Activated T-cell treated with anti-CD3 and anti-CD28 coated beads, Interleukin-2, amount 50 U/mL, for 1 hour (primary cell): Measurements from ENCODE around the gene ZC3H12A.
A peak's percentile ranks its signal among the peaks of the same experiment; 100 is the strongest.
"Not testable (repeated sequence)": the region's sequence is repeated elsewhere in the genome, so short reads cannot be mapped to it uniquely, and the experiment has no call there.

ENCODE experiments used
- DNase-seq: peaks from one replicate; pipeline ENCODE4 v3.0.0-alpha.2; 2020

The ZC3H12A gene

GRCh38 chr1:37502791-37503190 lies 28.4 kb downstream of the ZC3H12A start:
- not testable (repeated sequence) for DNase-seq

DNA sequence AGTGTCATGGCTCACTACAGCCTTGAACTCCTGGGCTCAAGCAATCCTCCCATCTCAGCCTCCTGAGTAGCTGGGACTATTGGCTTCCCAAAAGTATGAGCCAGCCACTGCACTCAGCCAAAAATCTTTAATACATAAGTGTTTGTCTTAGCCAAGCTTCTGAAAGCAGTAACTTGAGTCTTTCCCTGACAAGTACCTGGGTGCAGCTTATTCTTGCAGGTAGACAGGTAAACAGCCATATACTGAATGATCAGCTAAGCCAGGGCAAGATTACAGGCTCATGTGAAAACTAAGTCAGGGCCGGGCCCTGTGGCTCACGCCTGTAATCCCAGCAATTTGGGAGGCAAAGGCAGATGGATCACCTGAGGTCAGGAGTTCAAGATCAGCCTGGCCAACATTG lies 32.4 kb downstream of the ZC3H12A start:
- no peak for DNase-seq

GRCh38 chr1:37509181-37509580 lies 34.8 kb downstream of the ZC3H12A start:
- DNase-seq = no peak

DNA sequence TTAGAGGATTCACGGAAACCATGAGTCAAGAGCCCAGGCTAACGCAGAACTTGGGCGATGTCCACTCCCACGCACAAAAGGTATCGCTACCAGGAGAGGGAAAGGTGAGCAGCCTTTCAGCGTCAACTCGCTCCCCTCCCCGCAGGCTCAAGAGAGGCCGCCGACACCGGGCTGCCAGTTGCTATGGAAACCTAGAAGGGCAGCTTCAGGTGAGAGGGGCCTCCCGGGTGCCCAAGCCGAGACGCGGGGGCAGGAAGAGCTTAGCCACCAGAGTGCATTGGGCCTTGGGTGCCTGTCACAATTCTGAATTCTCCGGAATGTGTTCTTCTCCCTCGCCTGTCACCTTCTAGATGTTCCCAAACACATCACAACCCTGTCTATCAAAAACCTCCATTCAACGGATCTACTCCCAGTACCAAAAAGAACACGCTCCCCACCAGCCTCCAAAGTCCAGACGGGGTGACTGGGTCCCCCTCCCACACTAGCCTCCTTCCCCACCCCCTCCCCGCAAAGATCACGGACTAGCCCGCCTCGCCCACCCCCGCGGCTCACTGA lies 39.5 kb downstream of the ZC3H12A start:
- DNase-seq = peak; percentile 56

DNA sequence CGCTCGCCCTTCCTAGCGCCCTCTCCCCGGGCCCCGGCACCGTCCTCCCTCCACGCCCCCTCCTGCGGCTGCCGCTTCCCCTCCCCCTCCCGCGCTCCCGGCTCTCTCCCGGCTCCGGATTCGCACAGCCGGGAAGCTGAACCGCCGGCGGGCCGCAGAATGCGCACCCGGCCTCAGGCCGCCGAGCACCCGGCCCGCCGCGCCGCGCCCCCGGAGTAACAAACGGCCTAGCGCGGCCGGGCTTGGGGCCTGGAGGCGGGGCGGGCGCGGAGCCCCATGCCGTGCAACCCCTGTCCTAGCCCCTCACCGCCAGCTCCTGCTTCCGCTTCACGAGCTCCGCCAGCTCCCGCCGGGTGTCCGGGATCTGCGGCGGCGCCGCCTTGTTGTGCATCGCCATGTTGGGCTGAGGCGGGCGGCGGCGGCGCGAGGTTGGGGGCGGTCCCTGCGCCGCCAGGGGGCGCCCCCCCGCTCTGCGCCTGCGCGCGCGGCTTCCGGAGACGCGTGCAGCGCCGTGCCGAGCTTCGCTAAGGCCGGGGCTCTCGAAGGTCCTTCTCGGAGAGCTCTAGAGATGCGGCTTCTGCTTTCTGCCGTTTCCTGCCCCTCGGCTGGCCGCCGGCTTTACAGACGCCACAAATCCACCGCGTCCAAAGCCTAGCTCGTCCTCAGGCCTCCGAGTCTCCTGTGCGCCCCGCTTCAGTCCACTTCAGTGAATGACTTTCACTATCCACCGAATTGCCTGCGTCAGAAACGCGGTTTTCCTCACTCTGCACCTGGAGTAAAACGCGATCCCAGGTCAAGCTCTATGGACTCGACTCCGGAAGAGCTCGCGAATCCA lies 40.2 kb downstream of the ZC3H12A start, which contains the start of gene MEAF6:
Gene MEAF6, minus strand, starts transcription at position 417 of the 835 bp plus-strand sequence. Its CDS starts 20 bp downstream, at position 397.
- peak; percentile 87 for DNase-seq

- DNase-seq = no peak
Measured at GRCh38 chr1:37515185-37516034, 41.0 kb downstream of the ZC3H12A start.

- DNase-seq = no peak
Measured at GRCh38 chr1:37517569-37517968, 43.2 kb downstream of the ZC3H12A start.

DNA sequence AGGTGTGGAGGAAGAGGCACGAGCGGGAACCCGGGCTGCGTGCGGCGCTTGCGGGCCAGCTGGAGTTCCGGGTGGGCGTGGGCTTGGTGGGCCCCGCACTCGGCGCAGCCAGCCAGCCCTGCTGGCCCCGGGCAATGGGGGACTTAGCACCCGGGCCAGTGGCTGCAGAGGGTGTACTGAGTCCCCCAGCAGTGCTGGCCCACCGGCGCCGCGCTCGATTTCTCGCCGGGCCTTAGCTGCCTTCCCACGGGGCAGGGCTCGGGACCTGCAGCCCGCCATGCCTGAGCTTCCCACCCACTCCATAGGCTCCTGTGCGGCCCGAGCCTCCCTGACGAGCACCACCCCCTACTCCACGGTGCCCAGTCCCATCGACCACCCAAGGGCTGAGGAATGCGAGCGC lies 43.9 kb downstream of the ZC3H12A start:
- not testable (repeated sequence) for DNase-seq

DNA sequence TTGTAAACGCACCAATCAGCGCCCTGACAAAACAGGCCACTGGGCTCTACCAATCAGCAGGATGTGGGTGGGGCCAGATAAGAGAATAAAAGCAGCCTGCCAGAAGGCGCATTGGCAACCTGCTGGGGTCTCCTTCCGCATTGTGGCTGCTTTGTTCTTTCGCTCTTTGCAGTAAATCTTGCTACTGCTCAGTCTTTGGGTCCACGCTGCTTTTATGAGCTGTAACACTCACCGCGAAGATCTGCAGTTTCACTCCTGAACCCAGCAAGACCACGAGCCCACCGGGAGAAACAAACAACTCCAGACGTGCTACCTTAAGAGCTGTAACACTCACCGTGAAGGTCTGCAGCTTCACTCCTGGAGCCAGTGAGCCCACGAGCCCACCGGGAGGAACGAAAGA lies 44.5 kb downstream of the ZC3H12A start:
- DNase-seq = peak; percentile 54

GRCh38 chr1:37519613-37520012 lies 45.2 kb downstream of the ZC3H12A start:
- no peak for DNase-seq

DNA sequence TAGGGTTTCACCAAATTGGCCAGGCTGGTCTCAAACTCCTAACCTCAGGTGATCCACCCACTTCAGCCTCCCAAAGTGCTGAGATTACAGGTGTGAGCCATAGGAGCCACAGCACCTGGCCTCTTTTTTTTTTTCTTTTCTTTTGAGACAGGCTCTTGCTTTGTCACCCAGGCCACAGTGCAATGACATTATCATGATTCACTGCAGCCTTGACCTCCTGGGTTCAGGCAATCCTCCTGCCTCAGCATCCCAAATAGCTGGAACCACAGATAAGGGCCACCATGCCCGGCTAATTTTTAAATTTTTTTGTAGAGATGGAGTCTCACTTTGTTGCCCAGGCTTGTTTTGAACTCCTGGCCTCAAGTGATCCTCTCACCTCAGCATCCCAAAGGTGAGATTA lies 55.5 kb downstream of the ZC3H12A start:
- DNase-seq = not testable (repeated sequence)

DNA sequence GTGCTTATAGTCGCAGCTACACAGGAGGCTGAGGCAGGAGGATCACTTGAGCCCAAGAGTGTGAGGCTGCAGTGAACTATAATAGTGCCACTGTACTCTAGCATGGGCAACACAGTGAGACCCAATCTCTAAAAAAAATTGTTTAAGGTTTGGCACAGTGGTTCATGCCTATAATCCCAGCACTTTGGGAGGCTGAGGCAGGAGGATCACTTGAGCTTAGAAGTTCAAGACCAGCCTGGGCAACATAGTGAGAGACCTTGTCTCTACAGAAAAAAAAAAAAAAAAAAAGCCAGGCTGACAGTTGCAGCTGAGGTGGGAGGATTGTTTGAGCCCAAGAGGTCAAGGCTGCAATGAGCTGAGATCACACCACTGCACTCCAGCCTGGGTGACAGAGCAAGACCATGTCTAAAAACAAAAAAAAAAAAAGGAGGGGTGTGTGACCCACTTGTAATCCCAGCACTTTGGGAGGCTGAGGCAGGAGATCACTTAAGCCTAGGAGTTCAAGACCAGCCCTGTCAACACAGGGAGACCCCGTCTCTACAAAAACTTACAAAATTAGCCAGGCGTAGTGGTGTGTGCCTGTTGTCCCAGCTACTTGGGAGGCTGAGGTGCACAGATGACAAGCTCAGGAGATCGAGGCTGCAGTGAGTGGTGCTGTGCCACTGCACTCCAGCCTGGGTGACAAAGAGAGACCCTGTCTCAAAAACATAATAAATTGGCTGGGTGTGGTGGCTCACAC lies 58.2 kb downstream of the ZC3H12A start:
- not testable (repeated sequence) for DNase-seq

- DNase-seq = no peak
Measured at GRCh38 chr1:37533317-37534093, 59.1 kb downstream of the ZC3H12A start.
